ENCODE data around the gene MRC1. TPM values are rescaled to one million over a fixed set of nuclear protein-coding genes. Genes with fewer than 3 reads are reported as not detected.

Gene MRC1
- total and polyA plus RNA-seq, 2 donors from 2014 or later = 3.4 to 67.8 TPM

- no peak overlapping the region for H3K9ac ChIP-seq (ENCODE audit: low read length in 3 of 3)
- intact Hi-C loops (cut with DNase I) = no loop called here
- peak in 1 of 5 donors; percentile 14 for DNase-seq
- H3K9me3 ChIP-seq (ENCODE audit: control insufficient read depth in 2 of 3, insufficient read depth in 1 of 3, low read length in 3 of 3) = no peaks in the 10 kb centered on the region
- H3K4me1 ChIP-seq (ENCODE audit: control insufficient read depth in 2 of 3, insufficient read depth in 2 of 3, low read depth in 1 of 3, low read length in 3 of 3) = peaks cover 0 to 2% (median 0%) of the 10 kb centered on the region in 3 donors
- TF ChIP-seq CTCF (IDR thresholded peaks at IDR 0.05; ENCODE audit: borderline replicate concordance, extremely low read depth, insufficient read depth) = no peak
- no peak overlapping the region for H3K4me3 ChIP-seq (ENCODE audit: low read length in 3 of 3)
- FAIRE-seq = no peak
- H3K36me3 ChIP-seq (ENCODE audit: control insufficient read depth in 2 of 3, insufficient read depth in 3 of 3, low read length in 3 of 3) = no peaks in the 10 kb centered on the region
- no peaks in the 10 kb centered on the region for H3K27me3 ChIP-seq (ENCODE audit: control insufficient read depth, insufficient read depth, low read length)
- H3K27ac ChIP-seq (ENCODE audit: low read depth in 2 of 2, low read length in 2 of 2) = no peak overlapping the region
These were observed 23.7 kb upstream of the MRC1 start for GRCh38 chr10:17785276-17785930.

GRCh38 chr10:17787087-17787961 is 21.8 kb upstream of the MRC1 start:
- peaks cover 0 to 2% (median 0%) of the 10 kb centered on the region in 3 donors for H3K4me1 ChIP-seq (ENCODE audit: control insufficient read depth in 2 of 3, insufficient read depth in 2 of 3, low read depth in 1 of 3, low read length in 3 of 3)
- no peak overlapping the region for H3K4me3 ChIP-seq (ENCODE audit: low read length in 3 of 3)
- H3K27me3 ChIP-seq (ENCODE audit: control insufficient read depth, insufficient read depth, low read length) = no peaks in the 10 kb centered on the region
- H3K9ac ChIP-seq (ENCODE audit: low read length in 3 of 3) = no peak overlapping the region
- intact Hi-C loops (cut with DNase I) = no loop called here
- H3K27ac ChIP-seq (ENCODE audit: low read depth in 2 of 2, low read length in 2 of 2) = no peak overlapping the region
- no peak for FAIRE-seq
- no peaks in the 10 kb centered on the region for H3K9me3 ChIP-seq (ENCODE audit: control insufficient read depth in 2 of 3, insufficient read depth in 1 of 3, low read length in 3 of 3)
- DNase-seq = peak in 3 of 5 donors; percentile 21 to 76 (median 73)
- TF ChIP-seq CTCF (IDR thresholded peaks at IDR 0.05; ENCODE audit: borderline replicate concordance, extremely low read depth, insufficient read depth) = no peak
- H3K36me3 ChIP-seq (ENCODE audit: control insufficient read depth in 2 of 3, insufficient read depth in 3 of 3, low read length in 3 of 3) = no peaks in the 10 kb centered on the region

GRCh38 chr10:17788646-17789045 is 20.5 kb upstream of the MRC1 start:
- Histone ChIP-seq H3K9ac (ENCODE audit: low read length in 3 of 3) (no peak overlapping the region), H3K36me3 (ENCODE audit: control insufficient read depth in 2 of 3, insufficient read depth in 3 of 3, low read length in 3 of 3) (no peaks in the 10 kb centered on the region), H3K4me3 (ENCODE audit: low read length in 3 of 3) (no peak overlapping the region), H3K4me1 (ENCODE audit: control insufficient read depth in 2 of 3, insufficient read depth in 2 of 3, low read depth in 1 of 3, low read length in 3 of 3) (no peaks in the 10 kb centered on the region), H3K27ac (ENCODE audit: low read depth in 2 of 2, low read length in 2 of 2) (no peak overlapping the region), H3K27me3 (ENCODE audit: control insufficient read depth, insufficient read depth, low read length) (no peaks in the 10 kb centered on the region), H3K9me3 (ENCODE audit: control insufficient read depth in 2 of 3, insufficient read depth in 1 of 3, low read length in 3 of 3) (no peaks in the 10 kb centered on the region)
- intact Hi-C loops (cut with DNase I) = no loop called here
- TF ChIP-seq CTCF (IDR thresholded peaks at IDR 0.05; ENCODE audit: borderline replicate concordance, extremely low read depth, insufficient read depth) = no peak
- DNase-seq (no peak), FAIRE-seq (no peak)
